ENCODE measurements around the gene CUX1. TPM values are rescaled to one million over a fixed set of nuclear protein-coding genes. Genes with fewer than 3 reads are reported as not detected.

CUX1 gene
- total RNA-seq, 1 experiment from 2014 or later: 64.3 TPM

GRCh38 chr7:101879565-101879964 lies 62.1 kb downstream of the CUX1 start:
- peak overlapping the region; percentile 89 for H3K27ac Mint-ChIP-seq
- no peaks in the 10 kb centered on the region for H3K9me3 Mint-ChIP-seq
- no peak for ATAC-seq
- ChIA-PET POLR2A (interaction anchor here (1.2 kb wide), 1 partner anchor 18 kb away, joined by 3 read pairs; no protein-coding TSS in a partner anchor), CTCF (interaction anchor here (1.1 to 2.9 kb wide), 3 partner anchors 10 to 54 kb away, joined by 3 to 19 read pairs (median 3); no protein-coding TSS in a partner anchor)
- no peak overlapping the region; the same call in 1 of the 2 replicates for H3K4me3 Mint-ChIP-seq
- H3K27me3 Mint-ChIP-seq (ENCODE audit: low read depth): no peaks in the 10 kb centered on the region
- peaks cover 83% of the 10 kb centered on the region for H3K4me1 Mint-ChIP-seq
- TF ChIP-seq, protein P1, sequence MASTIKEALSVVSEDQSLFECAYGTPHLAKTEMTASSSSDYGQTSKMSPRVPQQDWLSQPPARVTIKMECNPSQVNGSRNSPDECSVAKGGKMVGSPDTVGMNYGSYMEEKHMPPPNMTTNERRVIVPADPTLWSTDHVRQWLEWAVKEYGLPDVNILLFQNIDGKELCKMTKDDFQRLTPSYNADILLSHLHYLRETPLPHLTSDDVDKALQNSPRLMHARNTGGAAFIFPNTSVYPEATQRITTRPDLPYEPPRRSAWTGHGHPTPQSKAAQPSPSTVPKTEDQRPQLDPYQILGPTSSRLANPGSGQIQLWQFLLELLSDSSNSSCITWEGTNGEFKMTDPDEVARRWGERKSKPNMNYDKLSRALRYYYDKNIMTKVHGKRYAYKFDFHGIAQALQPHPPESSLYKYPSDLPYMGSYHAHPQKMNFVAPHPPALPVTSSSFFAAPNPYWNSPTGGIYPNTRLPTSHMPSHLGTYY (CRISPR knock-in tag; IDR thresholded peaks at IDR 0.05): no peak
- TF ChIP-seq, protein P2, sequence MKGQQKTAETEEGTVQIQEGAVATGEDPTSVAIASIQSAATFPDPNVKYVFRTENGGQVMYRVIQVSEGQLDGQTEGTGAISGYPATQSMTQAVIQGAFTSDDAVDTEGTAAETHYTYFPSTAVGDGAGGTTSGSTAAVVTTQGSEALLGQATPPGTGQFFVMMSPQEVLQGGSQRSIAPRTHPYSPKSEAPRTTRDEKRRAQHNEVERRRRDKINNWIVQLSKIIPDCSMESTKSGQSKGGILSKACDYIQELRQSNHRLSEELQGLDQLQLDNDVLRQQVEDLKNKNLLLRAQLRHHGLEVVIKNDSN (CRISPR knock-in tag; IDR thresholded peaks at IDR 0.05): no peak
- TF ChIP-seq MYBL2 (CRISPR knock-in tag; IDR thresholded peaks at IDR 0.05) (no peak), SMAD3 (CRISPR knock-in tag; IDR thresholded peaks at IDR 0.05; ENCODE audit: borderline replicate concordance) (no peak), RELA (CRISPR knock-in tag; IDR thresholded peaks at IDR 0.05; ENCODE audit: borderline replicate concordance) (no peak), RORB (CRISPR knock-in tag; IDR thresholded peaks at IDR 0.05) (no peak), ZNF532 (CRISPR knock-in tag; IDR thresholded peaks at IDR 0.05; ENCODE audit: borderline replicate concordance) (no peak), SP1 (CRISPR knock-in tag; conservative IDR thresholded peaks at IDR 0.05) (no peak)
- TF ChIP-seq, protein P3, sequence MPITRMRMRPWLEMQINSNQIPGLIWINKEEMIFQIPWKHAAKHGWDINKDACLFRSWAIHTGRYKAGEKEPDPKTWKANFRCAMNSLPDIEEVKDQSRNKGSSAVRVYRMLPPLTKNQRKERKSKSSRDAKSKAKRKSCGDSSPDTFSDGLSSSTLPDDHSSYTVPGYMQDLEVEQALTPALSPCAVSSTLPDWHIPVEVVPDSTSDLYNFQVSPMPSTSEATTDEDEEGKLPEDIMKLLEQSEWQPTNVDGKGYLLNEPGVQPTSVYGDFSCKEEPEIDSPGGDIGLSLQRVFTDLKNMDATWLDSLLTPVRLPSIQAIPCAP (CRISPR knock-in tag; IDR thresholded peaks at IDR 0.05): no peak
- H3K36me3 Mint-ChIP-seq: no peaks in the 10 kb centered on the region
- no peak for DNase-seq (ENCODE audit: low spot score)

DNA sequence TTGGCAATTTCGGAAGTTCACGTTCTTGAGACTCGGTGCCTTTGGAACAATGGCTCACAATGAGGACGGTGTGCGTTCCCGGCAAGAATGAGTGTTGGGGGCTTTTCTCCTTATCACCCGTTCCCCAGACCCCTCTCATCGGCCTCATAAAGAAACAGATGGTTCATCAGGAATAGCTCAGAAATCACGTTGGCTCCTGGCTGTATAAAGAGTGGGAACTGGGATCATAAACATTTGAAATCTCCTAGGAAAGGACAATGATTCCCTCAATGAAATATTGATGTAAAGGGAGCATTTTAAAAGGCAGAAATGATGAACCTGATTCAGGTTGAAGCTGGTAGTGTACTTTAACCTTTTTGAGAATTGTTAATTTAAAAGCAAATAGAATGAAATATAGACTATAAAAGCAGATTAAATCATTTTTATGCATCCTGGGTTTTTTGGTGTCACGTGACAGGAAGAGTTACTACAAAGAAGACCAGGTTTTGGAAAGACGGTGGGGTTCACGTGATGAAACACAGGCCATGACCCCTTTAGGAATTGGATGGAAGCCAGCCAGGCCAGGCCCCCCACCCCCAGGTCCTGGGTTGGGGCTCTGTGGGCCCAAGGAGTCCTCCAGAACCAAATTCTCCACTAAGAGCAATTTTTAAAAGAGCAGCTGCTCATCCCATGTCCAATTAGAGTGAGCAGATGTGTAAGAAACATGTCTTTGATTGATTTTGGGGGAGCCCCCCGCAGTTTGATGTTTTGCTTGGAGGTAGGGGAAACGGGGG lies 63.0 kb downstream of the CUX1 start:
- no peak for DNase-seq (ENCODE audit: low spot score)
- Mint-ChIP-seq H3K27ac (peak overlapping the region; percentile 89), H3K36me3 (no peaks in the 10 kb centered on the region), H3K9me3 (no peaks in the 10 kb centered on the region), H3K4me1 (peaks cover 82% of the 10 kb centered on the region), H3K4me3 (no peak overlapping the region), H3K27me3 (ENCODE audit: low read depth) (no peaks in the 10 kb centered on the region)
- ATAC-seq: no peak
- ChIA-PET POLR2A (no interaction called here), CTCF (interaction anchor here (1.0 to 2.9 kb wide), 5 partner anchors 10 to 55 kb away, joined by 3 to 19 read pairs (median 3); no protein-coding TSS in a partner anchor)
- TF ChIP-seq ZNF263 (CRISPR knock-in tag; IDR thresholded peaks at IDR 0.05; ENCODE audit: low read depth) (no peak), HMGXB4 (CRISPR knock-in tag; IDR thresholded peaks at IDR 0.05) (no peak), ARID4B (CRISPR knock-in tag; IDR thresholded peaks at IDR 0.05; ENCODE audit: borderline replicate concordance) (no peak), ZNF512 (CRISPR knock-in tag; IDR thresholded peaks at IDR 0.05; ENCODE audit: borderline replicate concordance) (no peak), ZNF396 (CRISPR knock-in tag; IDR thresholded peaks at IDR 0.05; ENCODE audit: borderline replicate concordance) (no peak), GRHL2 (CRISPR knock-in tag; IDR thresholded peaks at IDR 0.05; ENCODE audit: insufficient replicate concordance, severe bottlenecking) (no peak), SMAD3 (CRISPR knock-in tag; IDR thresholded peaks at IDR 0.05; ENCODE audit: borderline replicate concordance) (no peak)
- TF ChIP-seq, protein P4, sequence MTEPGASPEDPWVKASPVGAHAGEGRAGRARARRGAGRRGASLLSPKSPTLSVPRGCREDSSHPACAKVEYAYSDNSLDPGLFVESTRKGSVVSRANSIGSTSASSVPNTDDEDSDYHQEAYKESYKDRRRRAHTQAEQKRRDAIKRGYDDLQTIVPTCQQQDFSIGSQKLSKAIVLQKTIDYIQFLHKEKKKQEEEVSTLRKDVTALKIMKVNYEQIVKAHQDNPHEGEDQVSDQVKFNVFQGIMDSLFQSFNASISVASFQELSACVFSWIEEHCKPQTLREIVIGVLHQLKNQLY (CRISPR knock-in tag; IDR thresholded peaks at IDR 0.05): no peak
